AG08395 (cell line): Measurements from ENCODE around the gene UQCC3.
A peak's percentile ranks its signal among the peaks of the same experiment; 100 is the strongest.
"Not testable (repeated sequence)": the region's sequence is repeated elsewhere in the genome, so short reads cannot be mapped to it uniquely, and the experiment has no call there.

Experiments
- DNase-seq: peaks from one replicate; pipeline ENCODE4 v3.0.0; 2012; ENCODE audit warnings: mixed read lengths, low spot score

UQCC3 gene

DNA sequence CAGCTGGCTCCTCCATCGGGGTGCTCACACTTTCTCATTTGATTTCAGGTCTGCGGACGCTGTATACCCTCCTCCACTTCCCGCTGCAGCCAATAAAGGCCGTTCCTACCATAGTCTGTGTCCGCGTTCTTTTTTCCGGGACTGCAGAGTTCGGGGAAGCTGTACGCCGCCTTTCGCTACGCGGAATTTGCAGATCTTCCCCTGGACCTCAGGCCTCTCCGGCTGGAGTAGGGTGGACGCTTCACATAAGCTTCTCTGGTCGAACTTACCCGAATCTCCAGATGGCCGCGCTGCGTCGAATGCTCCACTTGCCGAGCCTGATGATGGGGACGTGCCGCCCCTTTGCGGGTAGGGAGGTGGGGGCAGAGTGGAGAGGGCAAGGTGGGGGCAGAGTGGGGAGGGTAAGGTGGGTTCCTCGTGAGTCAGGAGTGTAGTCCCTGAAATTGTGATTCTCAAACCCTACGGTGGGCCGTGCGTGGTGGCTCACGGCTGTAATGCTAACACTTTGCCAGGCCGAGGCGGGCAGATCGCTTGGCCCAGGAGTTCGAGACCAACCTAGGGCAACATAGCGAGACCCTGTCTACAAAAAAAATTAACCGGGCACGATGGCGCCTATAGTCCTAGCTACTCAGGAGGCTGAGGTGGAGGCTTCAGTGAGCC is 5.7 kb upstream of the UQCC3 start:
- peak; percentile 41 for DNase-seq

DNA sequence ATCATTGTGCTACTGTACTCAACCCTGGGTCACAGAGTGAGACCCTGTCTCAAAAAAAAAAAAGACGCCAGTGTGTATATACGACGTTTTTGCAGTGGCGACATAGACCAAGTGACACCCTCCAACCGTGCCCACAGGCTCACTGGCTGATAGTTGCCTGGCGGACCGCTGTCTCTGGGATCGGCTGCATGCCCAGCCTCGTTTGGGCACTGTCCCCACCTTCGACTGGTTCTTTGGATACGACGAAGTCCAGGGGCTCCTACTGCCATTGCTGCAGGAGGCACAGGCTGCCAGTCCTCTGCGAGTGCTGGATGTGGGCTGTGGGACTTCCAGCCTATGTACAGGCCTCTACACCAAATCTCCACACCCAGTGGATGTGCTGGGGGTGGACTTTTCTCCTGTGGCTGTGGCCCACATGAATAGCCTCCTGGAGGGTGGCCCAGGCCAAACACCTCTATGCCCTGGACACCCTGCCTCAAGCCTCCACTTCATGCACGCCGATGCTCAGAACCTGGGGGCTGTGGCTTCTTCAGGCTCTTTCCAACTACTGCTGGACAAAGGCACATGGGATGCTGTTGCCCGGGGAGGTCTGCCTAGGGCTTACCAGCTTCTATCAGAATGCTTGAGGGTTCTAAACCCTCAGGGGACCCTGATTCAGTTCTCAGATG is 5.1 kb upstream of the UQCC3 start:
- no peak for DNase-seq

DNA sequence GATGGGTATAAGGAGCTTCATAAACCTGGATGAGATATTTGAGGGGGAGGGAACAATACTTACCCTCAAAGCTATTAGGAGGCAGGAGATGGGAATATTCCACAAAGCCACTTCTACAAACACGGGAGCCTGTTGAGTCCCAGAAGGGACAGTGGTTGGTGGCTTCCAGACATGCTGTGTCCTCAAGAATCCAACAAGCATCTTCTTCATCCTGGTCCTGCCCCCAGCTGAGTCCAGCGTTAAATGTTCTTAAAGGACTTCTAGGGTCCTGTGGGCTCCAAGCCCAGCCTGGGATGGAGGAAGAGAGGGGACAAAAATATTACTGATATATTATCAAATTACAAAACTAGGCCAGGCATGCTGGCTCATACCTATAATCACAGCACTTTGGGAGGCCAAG is 4.0 kb upstream of the UQCC3 start:
- no peak for DNase-seq

DNA sequence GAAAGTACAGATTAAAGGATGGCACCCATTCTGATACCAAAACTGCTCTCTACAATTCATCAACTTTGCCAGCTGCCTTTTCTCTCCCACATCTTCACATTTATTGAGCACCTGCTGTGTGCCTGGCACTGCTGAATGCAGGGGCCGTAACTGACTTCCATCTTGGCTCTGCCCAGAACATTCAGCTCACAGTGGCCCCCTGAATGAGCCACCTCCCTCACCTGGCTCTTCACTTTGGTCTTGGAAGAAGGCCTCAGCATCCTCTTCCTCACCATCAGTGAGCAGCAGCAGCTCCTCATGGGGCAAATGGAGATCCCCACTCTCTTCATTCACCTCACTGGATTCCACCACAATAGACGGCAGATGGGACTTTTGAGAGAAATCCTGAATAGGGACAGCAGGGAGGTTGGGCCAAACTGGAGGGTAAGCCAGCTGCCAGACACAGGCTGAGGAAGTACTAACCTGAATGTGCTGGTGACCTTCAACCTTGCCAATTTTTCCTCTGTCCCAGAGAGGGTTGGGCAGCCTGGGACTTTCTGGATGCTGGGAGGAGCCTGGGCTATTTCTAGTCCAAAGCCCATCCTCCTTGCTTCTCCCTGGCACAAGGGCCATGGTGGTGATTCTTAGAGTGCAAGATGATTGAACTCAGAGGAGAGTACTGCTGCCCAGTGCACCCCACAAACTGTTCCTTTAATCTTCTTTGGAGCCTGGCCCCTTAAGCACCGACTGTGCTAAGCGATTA is 1.9 kb upstream of the UQCC3 start:
- DNase-seq: no peak

DNA sequence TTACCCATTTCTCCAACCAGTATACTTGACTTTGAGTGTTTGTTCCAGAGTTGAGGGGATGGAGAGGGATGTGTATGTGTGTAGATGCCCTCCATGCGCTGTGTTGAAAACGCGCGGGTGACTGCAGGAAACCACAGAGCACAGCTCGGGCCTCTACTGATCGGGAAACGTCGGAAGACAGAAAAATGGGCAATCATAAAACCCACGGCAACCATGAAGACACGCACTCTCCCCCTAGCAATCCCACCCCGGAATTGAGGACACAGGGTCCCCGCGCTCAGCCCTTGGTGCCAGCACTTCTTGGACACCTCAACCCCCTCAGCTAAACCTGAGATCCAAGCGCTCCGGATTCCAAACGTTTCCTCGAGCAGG is 251 bp upstream of the UQCC3 start:
- DNase-seq: peak; percentile 35

DNA sequence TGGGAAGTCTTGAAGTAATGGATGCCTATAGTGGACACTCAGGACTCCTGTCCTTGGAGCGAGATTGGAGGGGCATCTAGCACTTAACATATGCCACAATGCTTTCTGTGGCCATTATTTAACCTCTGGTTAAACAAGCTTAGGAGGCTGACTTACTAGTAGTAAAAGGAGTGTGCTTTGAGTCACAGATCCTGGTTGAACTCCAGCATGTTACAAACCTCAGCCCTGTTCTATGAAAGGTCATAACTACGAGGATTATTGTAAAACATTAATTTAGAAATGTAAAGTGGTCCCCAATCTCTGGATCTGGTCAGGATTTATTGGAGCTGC is 1.7 kb downstream of the UQCC3 start:
- no peak for DNase-seq

DNA sequence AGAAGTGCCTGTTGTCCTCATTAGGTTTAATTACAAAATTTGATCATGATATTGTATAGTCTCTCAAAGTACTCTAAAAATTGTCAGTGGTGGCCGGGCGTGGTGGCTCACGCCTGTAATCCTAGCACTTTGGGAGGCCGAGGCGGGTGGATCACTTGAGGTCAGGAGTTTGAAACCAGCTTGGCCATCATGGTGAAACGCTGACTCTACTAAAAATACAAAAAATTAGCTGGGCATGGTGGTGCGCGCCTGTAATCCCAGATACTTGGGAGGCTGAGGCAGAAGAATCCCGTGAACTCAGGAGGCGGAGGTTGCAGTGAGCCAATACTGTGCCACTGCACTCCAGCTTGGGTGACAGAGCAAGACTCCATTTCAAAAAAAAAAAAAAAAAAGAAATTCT is 3.9 kb downstream of the UQCC3 start:
- not testable (repeated sequence) for DNase-seq

DNA sequence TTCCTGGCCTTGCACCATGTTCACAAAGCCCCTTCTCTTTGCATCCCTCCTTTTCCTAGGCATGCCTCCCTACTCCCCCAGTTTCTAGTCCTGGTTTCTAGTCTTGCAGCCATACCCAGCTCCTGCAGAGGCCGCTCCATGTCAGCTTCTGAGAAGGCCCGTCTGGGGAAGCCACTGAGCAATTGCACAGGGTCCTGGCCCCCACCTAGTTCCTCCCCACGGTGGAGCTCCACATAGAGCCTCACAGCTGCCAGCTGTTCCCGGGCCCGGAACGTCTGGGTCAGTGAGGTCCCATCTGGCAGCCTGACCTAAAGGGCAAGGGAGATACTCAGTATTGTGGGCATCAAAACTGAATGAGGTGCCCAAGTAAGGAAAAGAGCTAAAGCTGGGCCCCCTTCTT is 5.2 kb downstream of the UQCC3 start:
- no peak for DNase-seq

DNA sequence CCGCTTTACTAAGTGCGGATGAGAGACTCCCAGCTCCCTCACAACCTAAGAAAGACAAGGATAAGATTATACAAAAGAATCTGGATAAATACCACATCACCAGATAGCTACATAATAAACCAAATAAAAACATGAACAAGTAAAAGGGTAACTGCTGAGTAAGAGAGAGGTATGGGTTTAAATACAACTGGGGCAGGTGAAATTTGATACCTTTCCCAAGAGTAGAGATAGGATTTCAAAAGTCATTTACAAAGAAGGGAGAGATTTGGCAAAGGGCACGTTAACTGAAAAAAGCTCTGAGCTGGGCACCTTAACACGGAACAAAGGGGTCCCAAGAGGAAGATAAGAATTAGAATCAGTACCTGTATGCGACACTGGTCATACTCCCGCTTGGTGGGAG is 5.7 kb downstream of the UQCC3 start:
- DNase-seq: no peak

DNA sequence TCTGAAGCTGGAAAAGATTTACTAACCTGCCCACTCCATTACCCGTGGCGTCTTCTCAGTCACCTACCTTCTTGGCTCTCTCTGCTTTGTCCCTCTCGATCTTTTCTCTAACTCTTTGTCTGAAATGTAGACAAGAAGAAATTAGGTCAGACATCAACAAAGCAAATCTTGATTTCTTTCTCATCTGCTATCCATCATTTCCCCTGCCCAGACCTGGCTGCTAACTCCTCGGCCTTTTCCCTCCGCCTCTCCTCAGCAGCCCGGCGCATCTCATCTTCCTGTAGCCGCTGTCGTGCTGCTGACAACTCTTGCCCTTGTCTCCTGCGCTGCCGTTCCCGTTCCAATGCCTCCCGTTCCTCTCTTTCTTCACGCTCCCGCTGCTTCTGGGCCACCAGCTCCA is 6.2 kb downstream of the UQCC3 start:
- DNase-seq: no peak

DNA sequence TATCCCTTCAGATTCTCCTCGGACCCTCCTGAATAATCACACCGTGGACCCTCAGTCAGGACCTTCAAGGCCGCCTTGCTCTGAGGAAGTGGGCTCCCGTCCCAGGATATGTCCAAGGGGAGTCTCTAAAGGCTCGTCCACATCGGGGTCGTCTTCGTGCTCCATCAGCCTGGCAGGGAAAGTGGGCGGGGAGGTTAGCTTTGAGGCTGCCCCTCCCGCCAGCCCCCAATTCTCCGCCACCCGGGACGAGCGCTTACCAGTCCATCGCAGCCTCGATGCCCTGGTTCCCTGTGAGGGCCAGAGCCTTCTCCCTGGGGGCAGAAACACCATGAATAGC is 6.9 kb downstream of the UQCC3 start:
- no peak for DNase-seq

DNA sequence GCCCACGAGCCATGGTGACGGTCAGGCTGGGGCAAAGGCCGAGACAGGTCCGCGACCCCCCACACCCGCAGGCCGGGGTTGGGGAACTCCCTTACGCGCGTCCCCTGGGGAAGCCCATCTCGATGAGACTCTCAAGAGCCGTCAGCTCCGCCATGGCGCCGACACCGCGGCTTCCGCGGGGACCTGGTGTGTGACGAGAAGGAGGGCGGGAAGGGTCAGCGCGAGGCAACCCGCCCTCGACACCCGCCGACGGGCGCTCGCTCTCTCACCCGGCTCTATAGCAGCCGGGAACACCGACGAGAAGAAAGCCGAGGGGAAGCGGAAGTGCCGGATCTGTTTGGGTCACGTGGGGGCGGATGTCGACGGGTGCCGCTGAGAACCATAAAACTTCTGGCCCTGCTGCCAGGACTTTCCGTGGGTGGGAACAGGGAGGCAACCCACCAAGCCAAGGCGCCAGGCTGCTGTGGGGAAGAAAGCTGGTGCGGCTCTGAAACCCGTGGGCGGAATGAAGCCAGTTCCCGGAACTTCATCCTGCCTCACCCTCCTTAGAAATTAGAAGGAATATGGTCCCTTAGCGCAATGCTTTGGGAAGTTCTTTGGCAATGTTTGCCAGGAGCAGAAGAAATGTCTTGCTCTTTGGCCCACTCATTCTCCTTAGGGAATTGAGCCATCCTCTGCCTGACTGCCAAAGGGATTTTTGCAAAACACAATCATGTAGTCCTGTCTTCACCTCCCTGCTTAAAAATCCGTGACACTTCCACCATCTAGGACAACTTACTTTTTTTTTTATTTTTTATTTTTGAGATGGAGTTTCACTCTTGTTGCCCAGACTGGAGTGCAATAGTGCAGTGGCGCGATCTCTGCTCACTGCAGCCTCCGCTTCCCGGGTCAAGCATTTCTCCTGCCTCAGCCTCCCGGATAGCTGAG is 7.6 kb downstream of the UQCC3 start, which contains the start of gene UBXN1:
TSS of gene UBXN1 (minus strand) at position 304 of the 927 bp plus-strand sequence. CDS start at position 154, 150 bp downstream.
- peak; percentile 91 for DNase-seq

DNA sequence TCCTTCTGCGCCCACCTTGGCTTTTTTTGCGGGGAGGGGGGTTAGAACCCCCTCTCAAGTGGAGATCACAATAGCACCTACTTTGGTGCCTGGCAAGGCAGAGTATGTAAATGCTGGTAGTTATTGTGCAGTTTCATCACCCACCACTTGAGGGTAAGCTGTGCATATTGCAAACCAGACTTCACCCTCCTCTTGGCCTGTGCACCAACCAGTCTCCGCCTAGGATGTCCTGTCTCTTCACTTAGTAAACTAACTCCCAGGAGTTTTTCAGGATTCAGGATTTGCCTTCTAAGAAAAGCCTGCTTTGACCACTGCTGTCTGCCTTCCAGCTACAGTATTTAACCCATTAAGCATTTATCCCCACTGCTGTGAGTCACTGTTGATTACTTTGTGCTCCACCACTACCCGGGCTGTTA is 9.4 kb downstream of the UQCC3 start:
- peak; percentile 81 for DNase-seq

DNA sequence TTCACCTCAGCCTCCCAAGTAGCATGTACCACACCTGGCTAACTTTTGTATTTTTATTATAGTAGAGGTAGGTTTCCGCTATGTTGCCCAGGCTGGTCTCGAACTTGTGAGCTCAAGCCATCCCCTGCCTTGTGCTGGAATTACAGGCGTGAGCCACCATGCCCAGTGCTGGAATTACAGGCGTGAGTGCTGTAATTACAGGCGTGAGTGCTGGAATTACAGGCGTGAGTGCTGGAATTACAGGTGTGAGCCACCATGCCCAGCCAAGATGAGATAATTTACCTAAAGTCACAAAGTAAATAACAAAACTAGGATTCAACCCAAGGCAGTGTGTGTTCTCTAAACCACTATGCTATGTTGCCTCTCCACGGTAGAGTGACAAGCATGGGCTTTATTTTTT is 11.0 kb downstream of the UQCC3 start:
- DNase-seq: no peak

DNA sequence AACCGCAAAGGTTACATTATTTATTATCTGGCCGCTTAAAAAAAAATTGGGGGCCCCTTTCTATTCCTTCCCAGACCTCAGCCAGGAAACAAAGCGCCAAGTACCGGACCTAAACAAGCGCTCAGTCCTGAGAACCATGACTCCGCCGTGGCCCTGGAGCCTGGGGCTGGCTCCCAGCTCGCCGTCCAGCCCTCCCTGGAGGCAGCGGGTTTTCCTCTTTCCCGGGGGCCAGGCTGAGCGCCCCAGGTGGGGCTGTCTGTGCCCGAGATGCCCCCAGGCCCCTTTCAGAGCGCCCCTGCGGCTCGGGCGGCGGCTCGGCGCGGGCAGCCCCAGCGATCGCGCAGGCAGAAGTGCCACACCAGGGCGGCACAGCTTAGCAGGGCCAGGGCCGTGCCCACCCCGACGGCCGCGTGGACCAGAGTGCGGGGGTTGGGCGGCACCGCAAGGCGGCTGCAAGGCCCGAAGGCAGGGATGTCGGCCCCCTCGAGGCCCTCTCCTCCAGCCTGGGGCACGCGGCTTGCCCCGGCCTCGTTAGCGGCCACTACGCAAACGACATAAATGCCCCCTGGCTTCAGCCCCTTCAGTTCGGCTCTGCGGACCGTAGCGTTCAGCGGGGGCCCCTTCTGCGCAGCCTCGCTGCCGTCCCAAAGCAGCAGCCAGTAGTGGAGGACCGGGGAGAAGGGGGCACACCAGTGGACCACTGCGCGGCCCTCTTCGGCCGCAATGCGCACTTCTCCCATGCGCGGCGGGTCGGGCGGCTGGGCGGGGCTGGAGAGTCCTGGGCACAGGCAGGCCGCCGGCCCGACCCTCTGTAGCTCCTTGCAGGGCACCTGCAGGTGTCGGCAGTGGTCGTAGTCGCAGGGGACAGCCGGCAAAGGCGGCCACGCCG is 16.3 kb downstream of the UQCC3 start:
- no peak for DNase-seq

DNA sequence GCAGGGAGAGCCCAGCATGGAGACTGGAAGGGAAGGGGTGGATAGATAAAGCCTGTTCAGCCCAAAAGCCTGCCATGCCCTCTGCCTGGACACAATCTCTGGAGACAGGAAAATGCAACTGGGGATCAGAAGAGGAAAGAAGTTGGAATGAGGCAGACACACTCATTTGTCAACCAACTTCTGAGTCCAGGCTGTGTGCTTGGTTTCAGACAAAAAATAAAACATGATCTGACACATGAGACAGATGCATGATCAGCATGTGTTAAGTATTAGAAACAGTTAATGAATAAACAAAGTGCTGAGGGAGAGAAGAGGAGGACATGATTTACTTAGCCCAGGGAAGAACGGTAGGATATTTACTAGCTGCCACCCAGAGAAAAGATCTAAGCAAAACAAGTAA is 17.0 kb downstream of the UQCC3 start:
- no peak for DNase-seq

DNA sequence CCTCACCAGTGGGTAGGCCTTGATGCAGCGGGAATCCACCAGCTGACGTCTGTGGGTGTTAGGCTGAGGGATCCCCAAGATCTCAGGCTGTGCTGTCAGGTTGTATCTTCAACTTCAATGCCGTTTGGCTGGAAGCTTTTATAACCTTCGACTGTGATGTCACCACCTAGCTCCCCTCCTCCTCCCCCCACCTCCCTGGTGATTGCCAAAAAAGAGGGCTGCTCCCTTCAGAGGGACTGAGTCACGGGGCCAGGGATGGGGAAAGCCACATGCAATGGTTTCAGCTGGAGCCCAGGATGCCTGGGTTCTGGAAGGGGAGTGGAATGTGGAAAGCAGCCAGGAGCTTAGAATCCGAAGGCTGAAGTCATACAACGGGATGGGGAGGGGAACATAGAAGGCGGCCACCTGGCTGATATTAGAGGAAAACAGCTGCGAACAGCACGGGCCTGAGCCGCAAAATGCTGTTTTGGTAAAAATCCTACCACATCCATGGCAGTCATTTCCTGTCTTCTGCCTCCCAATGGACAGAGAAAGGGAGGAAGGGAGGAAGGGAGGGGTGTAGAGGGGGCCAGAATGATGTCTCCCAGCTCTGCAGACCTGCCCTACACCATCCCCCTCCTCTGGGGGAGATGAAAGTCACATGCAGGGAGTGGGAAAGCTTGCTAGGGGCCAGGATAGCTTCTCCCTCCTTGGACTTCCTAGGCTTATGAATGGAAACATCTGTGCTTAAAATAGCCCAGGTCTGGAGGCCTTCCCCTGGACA is 18.1 kb downstream of the UQCC3 start, which contains the start of gene LRRN4CL:
TSS of gene LRRN4CL (minus strand) at position 110 of the 763 bp plus-strand sequence. CDS start 1,022 bp downstream, outside the sequence.
- peak; percentile 98 for DNase-seq

DNA sequence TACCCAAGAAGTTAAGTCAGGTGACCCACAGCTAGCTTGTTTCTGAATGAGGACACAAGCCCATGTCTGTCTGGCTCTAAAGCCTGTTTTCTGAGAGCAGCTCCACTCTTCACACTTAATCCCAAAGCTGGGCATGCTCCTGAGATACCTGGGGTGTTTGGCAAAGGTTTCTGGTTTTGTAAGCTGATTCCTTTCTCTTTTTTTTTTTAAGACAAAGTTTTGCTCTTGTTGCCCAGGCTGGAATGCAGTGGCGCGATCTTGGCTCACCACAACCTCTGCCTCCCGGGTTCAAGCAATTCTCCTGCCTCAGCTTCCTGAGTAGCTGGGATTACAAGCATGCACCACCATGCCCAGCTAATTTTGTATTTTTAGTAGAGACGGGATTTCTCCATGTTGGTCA is 22.2 kb downstream of the UQCC3 start:
- not testable (repeated sequence) for DNase-seq

DNA sequence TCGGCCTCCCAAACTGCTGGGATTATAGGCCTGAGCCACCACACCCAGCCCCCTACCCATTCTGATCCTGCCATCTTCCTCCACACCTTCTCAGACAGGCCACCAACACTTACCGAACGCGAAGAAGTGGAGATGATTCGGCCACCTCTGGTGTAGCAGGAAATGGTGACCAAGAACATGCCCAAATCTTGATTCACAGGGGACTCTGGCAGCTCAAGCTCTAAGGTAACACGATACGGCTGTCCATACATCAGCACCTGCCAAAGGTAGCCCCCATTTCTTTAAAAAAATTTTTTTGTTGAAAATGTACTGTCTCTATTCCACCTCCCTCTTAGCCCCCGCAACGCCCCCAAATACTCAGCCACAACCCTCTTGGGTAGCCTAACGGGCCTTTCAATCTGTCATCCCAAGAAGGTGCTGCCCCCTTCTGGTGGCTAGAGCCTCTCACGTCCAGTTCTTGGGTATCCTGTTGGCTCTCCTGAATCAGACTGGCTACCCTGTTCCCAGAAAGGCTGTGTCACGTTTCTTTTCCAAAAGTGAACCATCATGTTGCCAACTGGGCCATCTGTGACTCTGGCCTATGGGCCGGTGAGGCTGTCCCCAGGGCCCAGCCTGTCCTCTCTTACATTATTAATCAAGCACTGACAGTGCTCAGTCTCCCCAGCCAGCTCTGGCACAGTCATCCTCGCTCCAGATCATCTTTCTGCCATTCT is 23.1 kb downstream of the UQCC3 start:
- DNase-seq: peak; percentile 83

DNA sequence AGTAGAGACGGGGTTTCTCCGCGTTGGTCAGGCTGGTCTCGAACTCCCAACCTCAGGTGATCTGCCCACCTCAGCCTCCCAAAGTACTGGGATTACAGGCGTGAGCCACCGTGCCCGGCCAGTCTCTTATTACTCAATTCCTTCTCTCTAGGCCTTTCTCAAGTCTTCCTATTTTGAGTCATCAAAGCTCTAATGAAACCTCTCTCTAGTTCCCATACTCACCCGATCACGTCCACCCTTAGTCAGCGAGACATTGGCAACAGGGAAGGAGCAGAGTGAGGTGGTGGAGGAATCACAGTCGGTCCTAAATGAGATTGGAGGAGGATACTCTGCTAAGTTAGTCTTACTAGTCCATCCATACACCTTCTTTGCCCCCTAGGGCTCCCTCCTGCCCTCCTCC is 30.8 kb downstream of the UQCC3 start:
- DNase-seq: no peak
